DMS153 treated with DMSO at 0.1 percent for 48 hours (cell line): ENCODE data around the gene TAGLN2.
"Not testable (repeated sequence)": the region's sequence is repeated elsewhere in the genome, so short reads cannot be mapped to it uniquely, and the experiment has no call there.

ENCODE experiments used
- DNase-seq: peaks from one replicate; lab custom pipeline; 2025; ENCODE audit not compliant: unreplicated experiment; lab: John Stamatoyannopoulos, UW

Gene TAGLN2

DNA sequence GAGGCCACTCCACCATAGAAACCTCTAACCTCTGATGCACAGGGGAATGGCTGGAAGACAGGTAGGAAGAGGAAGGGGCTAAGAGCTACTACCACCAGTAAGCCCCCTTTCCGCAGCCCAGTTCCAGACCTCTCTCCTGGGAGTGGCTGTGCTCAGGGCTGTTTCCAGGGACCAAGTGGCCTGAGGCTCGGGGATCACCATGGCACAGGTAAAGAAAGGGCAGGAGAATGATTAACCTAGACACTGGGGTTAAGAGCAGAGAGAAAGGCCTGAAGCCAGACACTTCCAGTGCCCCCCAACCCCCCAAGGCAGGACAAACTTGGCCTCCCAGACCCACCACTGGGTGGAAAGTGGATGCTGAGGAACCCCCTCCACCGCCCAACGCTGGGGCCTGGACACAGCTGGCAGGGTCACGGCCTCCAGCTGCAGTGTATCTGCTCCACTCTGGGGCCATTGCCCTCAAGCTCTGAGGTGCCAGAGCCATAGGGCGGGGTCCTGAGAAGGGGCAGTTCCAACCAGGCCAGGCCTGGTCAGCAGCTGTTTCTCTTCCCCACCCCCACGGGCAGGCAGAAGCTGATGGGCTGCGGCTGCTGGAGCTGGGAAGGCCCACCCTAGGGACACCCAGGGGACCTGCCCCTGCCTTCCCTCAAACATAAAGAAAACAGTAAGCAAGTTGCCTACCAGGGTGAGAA is 2.6 kb downstream of the TAGLN2 start:
- no peak for DNase-seq

DNA sequence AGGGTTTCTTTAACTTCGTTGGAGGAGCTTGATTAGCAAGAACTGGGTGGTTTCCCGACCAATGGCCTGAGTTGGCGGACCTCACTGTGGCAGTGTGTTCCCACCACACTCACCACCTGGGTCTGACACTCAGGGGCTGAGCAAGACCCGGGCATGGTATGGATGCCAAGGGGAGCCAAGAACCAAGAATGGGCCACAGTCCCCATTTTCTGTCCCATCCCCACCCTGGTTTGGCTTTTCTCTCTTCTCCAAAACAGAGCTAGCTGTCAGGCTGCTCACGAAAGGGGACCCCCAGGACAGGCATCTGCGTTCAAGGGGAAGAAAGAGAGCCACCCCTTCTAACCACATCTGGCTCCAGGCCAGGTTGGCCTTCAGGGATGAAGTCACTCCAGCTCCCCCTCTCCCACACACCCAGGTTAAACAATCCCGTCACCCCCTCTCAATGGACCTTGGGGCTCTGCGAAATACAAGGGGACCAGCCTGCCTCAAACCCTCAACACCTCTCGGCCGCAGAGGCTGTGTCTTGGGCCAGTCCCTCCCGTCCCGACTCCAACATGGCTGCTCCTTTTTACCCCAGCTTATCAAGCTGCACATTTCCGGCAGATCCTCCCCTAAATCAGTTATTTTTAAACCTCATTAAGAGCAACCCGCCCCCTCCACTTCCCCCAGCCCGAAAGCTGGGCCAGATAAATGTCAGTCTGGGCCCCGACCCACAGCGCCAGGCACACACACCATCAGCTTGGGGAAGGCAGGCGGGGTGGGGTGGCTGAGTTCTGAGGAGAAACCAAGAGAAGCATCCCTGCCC is 3.4 kb downstream of the TAGLN2 start:
- DNase-seq = no peak

DNA sequence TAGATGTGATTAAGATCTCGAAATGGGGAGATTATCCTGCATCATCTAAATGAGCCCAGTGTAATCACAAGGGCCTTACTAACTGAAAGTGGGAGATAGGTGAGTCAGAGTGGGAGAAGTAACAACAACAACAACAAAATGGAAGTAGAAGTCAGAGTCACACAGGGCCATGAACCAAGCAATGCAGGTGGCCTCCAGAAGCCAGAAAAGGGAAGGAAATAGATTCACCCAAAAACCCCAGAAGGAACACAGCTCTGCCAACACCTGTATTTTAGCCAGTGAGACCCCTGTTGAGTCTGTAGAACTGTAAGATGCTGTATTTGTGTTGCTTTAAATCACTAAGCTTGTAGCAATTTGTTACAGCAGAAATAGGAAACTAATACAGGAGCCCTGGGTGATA is 4.1 kb downstream of the TAGLN2 start:
- DNase-seq = no peak

DNA sequence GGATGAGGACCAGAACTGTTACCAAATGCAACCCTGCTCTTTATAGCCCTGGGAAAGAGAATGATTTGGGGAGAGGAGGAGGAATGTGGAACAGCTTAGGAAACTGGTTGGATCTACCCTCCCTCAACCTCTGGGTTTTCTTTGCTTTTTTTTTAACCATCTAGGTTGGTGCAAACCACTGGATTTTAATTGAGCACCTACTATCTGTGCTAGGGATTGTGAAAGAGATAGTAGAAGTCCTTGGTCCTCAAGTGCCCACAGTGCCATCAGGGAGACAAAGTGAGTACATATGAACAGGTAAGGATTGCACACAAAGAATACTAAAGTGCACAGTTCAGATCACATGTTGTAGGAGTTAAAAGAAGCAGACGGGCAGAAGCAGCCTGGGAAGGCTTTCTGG is 4.7 kb downstream of the TAGLN2 start:
- no peak for DNase-seq

DNA sequence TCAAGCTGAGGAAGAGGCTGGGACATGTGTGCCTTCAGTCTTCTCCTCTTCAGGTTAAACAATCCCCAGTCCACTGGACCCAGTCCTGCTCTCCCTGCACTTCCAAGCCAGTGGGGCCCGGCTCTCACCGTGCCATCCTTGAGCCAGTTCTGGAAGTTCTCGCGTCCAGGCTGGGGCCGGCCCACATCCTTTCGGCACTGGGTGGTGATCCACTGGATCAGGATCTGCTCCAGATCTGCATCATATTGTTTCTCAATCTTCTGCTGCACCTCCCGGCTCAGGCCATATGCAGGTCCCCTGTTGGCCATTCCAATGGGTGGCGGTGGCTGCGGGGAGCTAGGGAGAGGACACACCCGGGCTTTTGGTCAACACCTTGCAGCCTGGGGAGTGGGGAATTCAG is 5.1 kb downstream of the TAGLN2 start:
- no peak for DNase-seq

DNA sequence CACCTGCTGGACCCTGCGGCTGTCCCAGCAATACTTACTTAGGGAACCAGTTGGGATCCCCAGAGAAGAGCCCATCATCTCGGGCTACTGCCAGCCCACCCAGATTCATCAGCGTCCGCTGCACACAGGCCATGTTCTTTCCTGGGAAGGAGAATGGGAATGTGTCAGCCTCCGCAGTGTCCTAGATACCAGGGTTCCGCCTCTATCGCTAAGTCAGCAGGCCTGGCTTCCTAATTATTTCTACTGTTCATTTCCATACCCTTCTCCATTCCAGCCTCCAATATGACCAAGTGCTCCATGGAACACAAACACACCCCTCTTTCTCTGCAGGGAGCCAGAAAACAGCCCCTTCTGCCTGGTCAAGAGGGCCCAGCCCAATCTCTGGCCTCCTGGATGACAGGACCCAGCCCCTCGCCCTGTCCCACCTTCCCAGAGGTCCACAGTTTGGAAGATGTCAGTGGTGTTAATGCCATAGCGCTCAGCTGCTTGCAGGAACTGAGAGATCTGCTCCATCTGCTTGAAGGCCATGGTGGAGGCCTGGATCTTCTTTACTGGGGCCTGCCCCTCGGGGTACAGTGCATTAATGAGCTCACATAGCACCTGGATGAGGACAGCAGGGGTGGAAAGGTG is 6.0 kb downstream of the TAGLN2 start:
- DNase-seq = no peak

DNA sequence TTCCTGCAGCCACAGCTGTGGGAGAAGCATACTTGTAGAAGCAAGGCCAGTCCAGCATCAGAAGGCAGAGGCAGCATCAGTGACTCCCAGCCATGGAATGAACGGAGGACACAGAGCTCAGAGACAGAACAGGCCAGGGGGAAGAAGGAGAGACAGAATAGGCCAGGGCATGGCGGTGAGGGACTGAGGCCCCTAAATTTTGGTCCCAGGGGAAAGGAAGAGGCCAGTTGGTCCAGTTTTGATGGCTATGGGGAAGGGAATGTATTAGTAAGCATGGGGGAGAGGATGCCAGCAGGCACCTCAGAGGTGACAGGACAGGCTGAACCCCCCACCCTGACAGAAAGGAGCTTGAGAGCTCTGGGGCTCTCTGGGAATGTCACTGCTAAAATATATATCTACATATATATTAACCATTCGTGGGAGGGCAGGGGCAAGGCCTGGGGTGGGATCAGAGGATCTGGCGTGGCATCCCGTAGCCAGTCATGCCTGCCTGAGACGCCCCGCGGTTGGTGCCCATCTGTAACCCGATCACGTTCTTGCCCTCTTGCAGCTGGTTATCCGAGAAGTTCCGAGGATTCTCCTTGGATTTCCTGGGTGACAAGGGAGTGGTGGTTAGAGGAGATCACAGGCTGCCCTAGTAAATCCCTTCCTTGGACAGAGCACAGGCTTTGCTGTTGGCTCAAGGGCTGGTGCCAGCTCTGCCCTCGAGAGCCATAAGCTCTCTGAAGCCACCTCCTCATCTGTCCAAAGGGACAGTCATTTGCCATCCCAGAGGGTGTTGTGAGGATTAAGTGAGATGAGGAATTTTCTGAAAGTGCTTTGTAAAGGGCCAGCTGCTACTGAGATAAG is 6.7 kb downstream of the TAGLN2 start:
- DNase-seq = no peak

DNA sequence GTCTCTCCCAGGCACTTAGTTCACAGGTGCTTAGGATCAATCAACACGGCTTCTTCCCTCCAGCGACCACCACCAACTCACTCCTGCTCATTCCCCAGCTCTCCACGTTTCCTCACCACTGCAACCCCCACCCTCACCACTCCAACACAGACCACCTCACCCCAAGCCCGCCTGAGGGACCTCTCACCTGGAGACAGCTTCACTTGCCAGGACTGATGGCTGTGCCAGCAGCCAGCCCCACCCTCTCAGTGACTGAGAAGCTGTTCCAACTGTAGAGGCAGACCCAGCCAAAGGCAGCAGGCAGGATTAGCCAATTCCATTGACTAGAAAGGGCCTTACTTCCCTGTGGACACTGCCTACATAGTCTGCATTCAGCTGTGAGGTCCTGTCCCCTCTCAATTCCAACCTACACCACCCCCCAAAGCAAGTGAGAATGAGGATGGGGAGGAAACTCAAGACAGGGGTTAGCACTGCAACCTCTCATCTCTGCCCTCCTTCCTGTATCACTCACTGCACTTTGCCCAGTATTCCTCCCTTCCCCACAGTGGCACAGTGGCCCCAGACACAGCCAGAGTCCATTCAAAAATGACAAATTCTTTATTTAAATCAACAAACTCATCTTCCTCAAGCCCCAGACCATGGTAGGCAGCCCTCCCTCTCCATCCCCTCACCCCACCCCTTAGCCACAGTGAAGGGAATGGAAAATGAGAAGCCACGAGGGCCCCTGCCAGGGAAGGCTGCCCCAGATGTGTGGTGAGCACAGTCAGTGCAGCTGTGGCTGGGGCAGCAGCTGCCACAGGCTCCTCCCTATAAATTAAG is 7.6 kb downstream of the TAGLN2 start:
- no peak for DNase-seq

DNA sequence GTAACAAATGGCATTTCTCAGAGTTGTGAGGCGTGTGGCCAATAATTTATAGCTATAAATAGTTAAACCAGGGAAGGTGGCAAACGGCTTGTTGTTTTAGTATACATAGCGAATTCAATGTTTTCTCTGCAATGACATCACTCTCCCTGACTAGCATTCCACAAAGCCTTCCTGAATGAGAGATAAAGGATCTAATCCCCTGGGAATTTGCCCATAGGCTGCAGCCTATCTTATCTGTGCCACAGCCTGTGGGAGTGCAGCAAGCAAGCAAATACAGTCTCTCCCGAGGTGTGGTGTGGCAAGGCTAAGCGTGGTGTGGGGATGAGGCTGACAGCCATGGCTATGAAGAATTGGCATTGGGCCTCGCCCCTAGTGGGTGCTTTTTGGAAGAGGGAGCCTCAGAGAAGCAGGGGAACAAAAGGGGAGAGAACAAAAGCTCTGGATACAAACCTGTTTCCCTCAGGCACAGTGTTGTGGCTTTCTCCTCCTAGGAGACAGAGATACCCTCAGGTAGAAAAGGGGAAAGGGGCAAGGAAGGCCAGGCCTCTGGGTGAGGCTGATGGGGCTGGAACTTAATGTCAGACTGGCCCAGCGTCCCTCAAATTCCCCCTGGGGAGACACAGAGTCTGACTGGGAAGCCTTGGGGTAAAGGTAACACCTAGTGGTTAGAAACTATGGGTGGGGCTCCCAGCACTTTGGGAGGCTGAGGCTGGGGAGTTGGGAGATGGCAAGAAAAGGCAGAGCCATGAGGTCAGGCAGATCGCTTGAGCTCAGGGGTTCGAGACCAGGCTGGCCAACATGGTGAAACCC is 8.9 kb downstream of the TAGLN2 start:
- DNase-seq = peak; percentile 96

DNA sequence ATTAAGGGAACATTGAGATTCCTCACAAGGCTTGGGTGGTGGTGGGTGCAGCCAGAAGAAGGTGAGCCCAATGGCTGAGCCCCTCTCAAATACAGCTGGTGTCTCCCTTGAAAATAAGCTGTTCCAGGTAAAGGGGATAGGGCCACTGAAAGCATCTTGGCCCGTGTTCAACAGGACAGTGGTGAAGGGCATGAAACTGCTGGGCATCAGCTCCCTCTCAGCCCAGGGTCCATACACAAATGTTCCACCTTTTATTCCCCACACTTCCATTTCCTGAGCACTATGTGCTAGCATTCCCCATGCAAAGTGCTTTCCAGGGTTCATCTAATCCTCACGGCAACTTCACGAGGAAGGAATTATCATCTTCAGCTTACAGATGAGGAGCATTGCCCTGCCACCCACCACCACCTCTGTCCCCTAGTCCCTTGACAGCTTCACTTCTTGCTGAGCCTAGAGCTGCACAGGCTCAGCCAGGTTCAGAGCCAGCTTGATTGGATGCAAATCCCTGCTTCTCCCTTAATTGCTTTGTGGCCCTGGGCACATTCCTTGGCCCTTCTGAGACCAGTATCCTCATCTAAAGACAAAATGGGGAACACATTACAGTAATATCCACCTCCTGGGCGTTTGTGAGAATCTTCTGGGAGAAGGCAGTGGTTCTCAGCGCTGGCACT is 9.6 kb downstream of the TAGLN2 start:
- no peak for DNase-seq

DNA sequence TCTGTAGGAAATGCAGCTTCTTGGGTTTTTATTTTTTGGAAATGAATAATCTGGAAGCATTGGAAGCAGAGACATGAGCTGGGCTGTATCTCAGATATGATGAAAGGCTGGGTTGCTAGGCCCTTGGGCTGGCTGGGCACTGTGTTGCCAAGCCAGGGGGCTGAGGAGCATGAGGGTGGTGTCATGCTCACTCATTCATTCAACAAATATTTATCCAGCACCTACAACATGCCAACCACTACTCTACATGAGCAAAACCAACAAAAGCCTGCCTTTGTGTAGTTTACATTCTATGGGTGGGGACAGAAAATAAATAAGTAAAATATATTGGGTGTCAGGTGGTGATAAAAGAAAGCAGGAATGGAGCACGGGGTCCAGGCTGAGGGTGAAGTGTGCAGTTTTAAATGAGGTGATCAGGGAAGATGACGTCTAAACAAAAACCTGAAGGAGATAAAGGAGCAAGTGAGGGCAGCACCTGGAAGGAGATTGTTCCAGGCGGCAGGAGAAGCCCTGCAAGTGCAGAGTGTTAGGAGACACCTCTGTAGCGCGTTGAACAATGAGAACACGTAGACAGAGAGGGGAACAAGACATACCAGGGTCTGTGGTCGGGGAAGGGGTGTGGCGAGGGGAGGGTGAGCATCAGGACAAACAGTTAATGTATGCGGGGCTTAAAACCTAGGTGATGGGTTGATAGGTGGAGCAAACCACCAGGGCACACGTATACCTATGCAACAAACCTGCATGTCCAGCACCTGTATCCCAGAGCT is 10.9 kb downstream of the TAGLN2 start:
- peak; percentile 47 for DNase-seq

DNA sequence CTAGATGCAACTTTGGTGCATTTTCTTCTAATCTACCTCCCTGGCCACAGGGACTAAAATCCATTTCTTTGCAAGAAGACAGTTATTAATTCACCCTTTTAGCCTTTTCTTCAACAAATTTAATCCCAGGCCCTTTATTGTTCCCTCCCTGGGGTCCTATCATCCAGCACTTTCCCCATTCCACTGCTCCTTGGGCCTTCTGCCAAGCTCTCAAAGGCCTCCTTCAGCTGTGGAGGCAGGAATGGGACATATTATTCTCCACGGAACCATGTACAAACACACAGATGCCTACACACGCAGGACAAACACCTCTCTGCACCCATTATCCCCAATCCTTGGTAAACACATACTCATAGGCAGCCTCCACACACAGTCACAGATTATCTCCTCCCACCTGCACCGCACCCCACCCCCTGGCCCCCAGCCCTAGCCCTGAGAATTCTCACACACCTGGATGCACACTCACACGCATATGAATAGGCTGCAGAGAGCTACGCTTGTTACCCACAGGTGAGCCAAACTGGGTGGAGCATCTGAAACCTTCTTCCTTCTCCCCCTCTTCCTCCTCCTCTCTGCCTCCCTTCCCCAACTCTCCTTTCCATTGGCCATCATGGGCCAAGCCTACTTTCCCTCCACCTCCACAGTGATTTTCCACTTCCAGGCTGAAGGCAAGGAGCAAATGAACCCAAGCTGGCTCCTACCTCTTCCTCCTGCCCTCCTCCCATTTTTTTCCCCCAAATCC is 11.7 kb downstream of the TAGLN2 start:
- DNase-seq = peak; percentile 51

DNA sequence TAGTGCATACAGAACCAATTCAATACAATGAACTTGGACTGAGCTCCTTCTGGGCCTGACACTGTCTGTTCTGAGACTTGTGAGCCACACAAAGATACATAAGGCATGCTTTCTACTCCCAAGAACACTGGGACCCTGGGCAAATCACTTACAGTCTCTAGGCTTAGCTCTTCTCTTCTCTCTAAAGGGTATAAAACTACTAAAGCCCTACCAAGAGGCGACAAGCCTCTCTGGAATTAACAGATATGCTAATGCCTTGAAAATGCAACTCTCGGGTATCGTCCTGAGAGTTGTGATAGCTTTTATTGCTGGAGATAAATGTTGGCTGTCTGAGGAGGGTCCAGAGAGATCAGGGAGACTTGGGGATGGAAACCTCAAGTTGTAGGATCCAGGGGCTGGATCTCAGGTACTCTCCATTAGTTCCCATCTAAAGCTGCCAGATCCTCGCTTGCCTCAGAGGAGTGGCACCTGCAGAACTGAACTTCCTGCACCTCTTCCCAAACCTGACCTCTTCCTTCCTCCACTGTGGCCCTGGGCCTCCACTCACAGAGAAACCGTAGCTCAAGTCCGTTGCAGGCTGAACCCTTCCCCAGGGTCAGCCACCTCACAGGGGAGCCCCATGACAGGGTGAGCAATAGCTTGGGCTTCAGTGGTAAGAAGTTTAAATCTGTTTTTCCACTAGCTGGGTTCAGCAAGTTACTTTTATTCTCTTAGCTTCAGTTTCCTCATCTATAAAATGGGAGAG is 13.8 kb downstream of the TAGLN2 start:
- DNase-seq = no peak

DNA sequence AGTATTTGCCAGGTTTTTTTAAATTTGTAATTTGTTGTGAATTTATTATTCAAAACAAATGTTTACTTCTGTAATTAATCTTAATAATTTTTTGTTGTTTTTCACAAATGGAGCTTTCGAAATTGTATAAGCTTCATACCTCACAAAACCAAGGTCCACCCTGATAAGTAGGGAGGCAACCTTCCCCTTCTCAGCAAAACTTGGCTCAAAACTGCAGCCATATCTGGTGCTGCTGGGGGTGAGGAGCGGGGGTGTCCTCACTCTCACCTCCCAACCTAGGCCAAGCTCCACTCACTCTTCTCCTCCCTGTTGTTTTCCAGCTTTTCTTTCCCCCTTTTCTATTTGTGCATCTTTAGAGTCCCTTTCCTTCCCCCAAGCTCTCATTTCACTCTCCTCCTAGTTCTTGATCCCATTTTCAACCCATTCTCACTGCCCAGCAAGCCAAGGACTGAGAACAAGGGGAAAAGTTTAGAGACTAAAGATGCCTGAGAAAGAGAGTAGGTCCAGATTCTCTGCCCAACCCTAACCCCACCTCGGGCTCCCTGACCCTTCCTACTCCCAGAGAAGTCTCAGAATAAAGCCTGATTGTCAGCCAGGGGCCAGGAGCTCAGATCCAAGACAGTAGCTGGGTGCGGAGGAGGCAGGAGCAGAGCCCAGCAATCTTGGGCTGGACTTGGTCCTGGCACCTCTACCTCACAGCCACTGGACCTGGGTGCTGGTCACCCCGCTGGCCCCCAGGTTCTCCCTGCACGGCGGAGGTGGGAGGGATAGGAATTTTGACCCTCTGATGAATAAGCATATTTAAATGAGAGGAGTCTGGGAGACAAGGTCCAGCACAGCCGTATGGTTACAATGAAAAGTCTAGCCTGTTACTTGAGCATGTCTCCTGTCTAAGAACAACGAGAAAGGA is 17.0 kb downstream of the TAGLN2 start:
- DNase-seq = no peak

DNA sequence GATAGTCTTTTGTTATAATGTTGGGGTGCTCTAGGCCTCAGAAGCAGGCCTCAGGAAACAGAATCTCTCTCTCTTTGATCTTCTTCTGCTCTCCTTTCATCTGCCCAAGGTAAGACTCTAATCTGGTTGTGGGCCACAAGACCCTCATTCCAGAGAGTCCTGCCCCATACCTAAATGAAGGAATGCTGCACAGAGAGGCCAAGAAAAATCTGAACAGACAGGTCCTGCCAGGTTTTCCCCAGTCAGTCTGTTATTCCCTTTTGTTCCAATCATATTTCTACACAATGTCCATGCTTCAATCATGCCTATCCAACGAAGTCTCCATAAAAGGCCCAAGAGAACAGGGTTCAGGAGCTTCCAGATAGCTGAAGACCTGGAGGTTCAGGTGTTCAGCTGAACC is 18.3 kb downstream of the TAGLN2 start:
- DNase-seq = no peak

DNA sequence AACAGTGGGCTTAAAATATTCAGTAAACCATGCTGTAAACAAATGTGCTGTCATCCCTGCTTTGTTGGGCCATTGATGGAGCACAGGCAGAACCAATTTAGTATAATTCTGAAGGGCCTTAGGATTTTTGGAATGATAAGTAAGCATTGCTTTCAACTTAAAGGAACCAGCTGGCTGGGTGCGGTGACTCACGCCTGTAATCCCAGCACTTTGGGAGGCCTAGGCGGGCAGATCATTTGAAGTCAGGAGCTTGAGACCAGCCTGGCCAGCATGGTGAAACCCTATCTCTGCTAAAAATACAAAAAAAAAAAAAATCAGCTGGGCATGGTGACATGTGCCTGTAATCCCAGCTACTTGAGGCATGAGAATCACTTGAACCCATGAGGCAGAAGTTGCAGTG is 21.3 kb downstream of the TAGLN2 start:
- not testable (repeated sequence) for DNase-seq
